ENCODE data around the gene OR6B2.

Gene OR6B2

DNA sequence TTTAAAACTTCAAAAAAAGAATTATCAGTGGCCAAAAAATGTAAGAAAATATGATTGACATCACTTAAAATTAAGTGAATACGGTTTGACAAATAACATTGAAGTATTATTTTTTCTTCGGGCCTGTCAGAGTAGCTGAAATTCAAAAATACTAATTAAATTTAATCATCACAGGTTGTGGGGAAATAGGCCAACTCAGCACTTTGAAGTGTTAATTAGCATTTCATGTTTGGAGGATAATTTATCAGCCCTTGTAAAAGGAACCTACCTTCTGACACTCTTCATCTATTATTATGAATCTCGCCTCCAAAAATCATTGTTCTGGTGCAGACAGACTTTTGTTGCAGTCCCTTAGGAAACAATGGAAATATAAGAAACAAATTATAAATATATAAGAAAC lies 40.7 kb upstream of the OR6B2 start:
- Histone ChIP-seq H3K36me3 (ENCODE audit: control insufficient read depth in 1 of 2, insufficient read depth in 2 of 2, low read depth in 1 of 2, low read length in 2 of 2) (no peaks in the 10 kb centered on the region), H3K27ac (ENCODE audit: low read length, poor library complexity, severe bottlenecking) (no peak overlapping the region), H3K18ac (ENCODE audit: low read depth in 1 of 2, low read length in 2 of 2) (no peak overlapping the region), H3K9ac (ENCODE audit: low read length) (no peak overlapping the region), H3K4ac (ENCODE audit: low read depth in 1 of 2, low read length in 2 of 2) (no peak overlapping the region), H2AFZ (ENCODE audit: low read depth, low read length) (no peak overlapping the region), H3K23ac (ENCODE audit: low read length in 2 of 2) (no peak overlapping the region), H4K91ac (ENCODE audit: low read length) (no peak overlapping the region), H3K27me3 (ENCODE audit: control insufficient read depth in 1 of 2, insufficient read depth in 1 of 2, low read length in 2 of 2) (peaks cover 0 to 14% of the 10 kb centered on the region in 2 experiments), H3K4me2 (ENCODE audit: low read length, poor library complexity, severe bottlenecking) (no peak overlapping the region), H3K79me1 (replicated peaks; ENCODE audit: low read length, poor library complexity, severe bottlenecking) (no peaks in the 10 kb centered on the region), H2BK15ac (ENCODE audit: low read depth, poor library complexity, severe bottlenecking) (no peak overlapping the region), H4K8ac (ENCODE audit: low read length) (no peak overlapping the region), H3K4me1 (ENCODE audit: control insufficient read depth, insufficient read depth, low read depth, low read length) (no peaks in the 10 kb centered on the region), H2BK5ac (ENCODE audit: low read depth, low read length, poor library complexity, severe bottlenecking) (no peak overlapping the region), H2AK5ac (ENCODE audit: low read length, severe bottlenecking) (no peak overlapping the region), H3K14ac (ENCODE audit: low read length in 2 of 2) (no peak overlapping the region), H3K4me3 (ENCODE audit: insufficient read depth in 1 of 2, low read depth in 1 of 2, low read length in 2 of 2) (no peak overlapping the region), H3K9me3 (ENCODE audit: control insufficient read depth, low read length) (peaks cover 16% of the 10 kb centered on the region), H2BK12ac (ENCODE audit: low read length in 2 of 2) (no peak overlapping the region), H2BK120ac (ENCODE audit: low read depth, low read length) (no peak overlapping the region)
- WGBS = no CpG with 5 or more reads among the region's 3 CpGs
- DNase-seq = no peak

- Histone ChIP-seq H3K18ac (ENCODE audit: low read depth in 1 of 2, low read length in 2 of 2) (no peak overlapping the region), H4K91ac (ENCODE audit: low read length) (no peak overlapping the region), H3K4ac (ENCODE audit: low read depth in 1 of 2, low read length in 2 of 2) (no peak overlapping the region), H2BK5ac (ENCODE audit: low read depth, low read length, poor library complexity, severe bottlenecking) (no peak overlapping the region), H3K14ac (ENCODE audit: low read length in 2 of 2) (no peak overlapping the region), H3K27ac (ENCODE audit: low read length, poor library complexity, severe bottlenecking) (no peak overlapping the region), H3K27me3 (ENCODE audit: control insufficient read depth in 1 of 2, insufficient read depth in 1 of 2, low read length in 2 of 2) (peaks cover 0 to 21% of the 10 kb centered on the region in 2 experiments), H3K4me1 (ENCODE audit: control insufficient read depth, insufficient read depth, low read depth, low read length) (no peaks in the 10 kb centered on the region), H2AFZ (ENCODE audit: low read depth, low read length) (no peak overlapping the region), H4K8ac (ENCODE audit: low read length) (no peak overlapping the region), H3K79me1 (replicated peaks; ENCODE audit: low read length, poor library complexity, severe bottlenecking) (no peaks in the 10 kb centered on the region), H3K4me3 (ENCODE audit: insufficient read depth in 1 of 2, low read depth in 1 of 2, low read length in 2 of 2) (no peak overlapping the region), H3K36me3 (ENCODE audit: control insufficient read depth in 1 of 2, insufficient read depth in 2 of 2, low read depth in 1 of 2, low read length in 2 of 2) (no peaks in the 10 kb centered on the region), H2BK15ac (ENCODE audit: low read depth, poor library complexity, severe bottlenecking) (no peak overlapping the region), H2BK12ac (ENCODE audit: low read length in 2 of 2) (no peak overlapping the region), H3K23ac (ENCODE audit: low read length in 2 of 2) (no peak overlapping the region), H2AK5ac (ENCODE audit: low read length, severe bottlenecking) (no peak overlapping the region), H3K9ac (ENCODE audit: low read length) (no peak overlapping the region), H2BK120ac (ENCODE audit: low read depth, low read length) (no peak overlapping the region), H3K9me3 (ENCODE audit: control insufficient read depth, low read length) (peaks cover 11% of the 10 kb centered on the region), H3K4me2 (ENCODE audit: low read length, poor library complexity, severe bottlenecking) (no peak overlapping the region)
- peak; percentile 5 for DNase-seq
- 71% methylated on average over 1 of the region's 1 CpG for WGBS
These were observed 39.6 kb upstream of the OR6B2 start for GRCh38 chr2:240069829-240070228.

GRCh38 chr2:240068193-240068592 lies 38.0 kb upstream of the OR6B2 start:
- Histone ChIP-seq H4K8ac (ENCODE audit: low read length) (no peak overlapping the region), H3K9me3 (ENCODE audit: control insufficient read depth, low read length) (peaks cover 4% of the 10 kb centered on the region), H3K4me3 (ENCODE audit: insufficient read depth in 1 of 2, low read depth in 1 of 2, low read length in 2 of 2) (no peak overlapping the region), H3K27ac (ENCODE audit: low read length, poor library complexity, severe bottlenecking) (no peak overlapping the region), H2AFZ (ENCODE audit: low read depth, low read length) (no peak overlapping the region), H2BK12ac (ENCODE audit: low read length in 2 of 2) (no peak overlapping the region), H3K18ac (ENCODE audit: low read depth in 1 of 2, low read length in 2 of 2) (no peak overlapping the region), H4K91ac (ENCODE audit: low read length) (no peak overlapping the region), H2AK5ac (ENCODE audit: low read length, severe bottlenecking) (no peak overlapping the region), H3K14ac (ENCODE audit: low read length in 2 of 2) (no peak overlapping the region), H3K27me3 (ENCODE audit: control insufficient read depth in 1 of 2, insufficient read depth in 1 of 2, low read length in 2 of 2) (peaks cover 0 to 32% of the 10 kb centered on the region in 2 experiments), H3K4me2 (ENCODE audit: low read length, poor library complexity, severe bottlenecking) (no peak overlapping the region), H3K9ac (ENCODE audit: low read length) (no peak overlapping the region), H2BK5ac (ENCODE audit: low read depth, low read length, poor library complexity, severe bottlenecking) (no peak overlapping the region), H3K23ac (ENCODE audit: low read length in 2 of 2) (no peak overlapping the region), H3K4ac (ENCODE audit: low read depth in 1 of 2, low read length in 2 of 2) (no peak overlapping the region), H2BK15ac (ENCODE audit: low read depth, poor library complexity, severe bottlenecking) (no peak overlapping the region), H3K4me1 (ENCODE audit: control insufficient read depth, insufficient read depth, low read depth, low read length) (no peaks in the 10 kb centered on the region), H3K36me3 (ENCODE audit: control insufficient read depth in 1 of 2, insufficient read depth in 2 of 2, low read depth in 1 of 2, low read length in 2 of 2) (no peaks in the 10 kb centered on the region), H3K79me1 (replicated peaks; ENCODE audit: low read length, poor library complexity, severe bottlenecking) (no peaks in the 10 kb centered on the region), H2BK120ac (ENCODE audit: low read depth, low read length) (no peak overlapping the region)
- 100% methylated on average over 1 of the region's 1 CpG for WGBS
- no peak for DNase-seq

GRCh38 chr2:240066489-240066888 lies 36.3 kb upstream of the OR6B2 start:
- no peak overlapping the region for H3K27ac ChIP-seq (ENCODE audit: low read length, poor library complexity, severe bottlenecking)
- H3K27me3 ChIP-seq (ENCODE audit: control insufficient read depth in 1 of 2, insufficient read depth in 1 of 2, low read length in 2 of 2) = peaks cover 4 to 32% of the 10 kb centered on the region in 2 experiments
- no peak overlapping the region for H2BK120ac ChIP-seq (ENCODE audit: low read depth, low read length)
- H2AFZ ChIP-seq (ENCODE audit: low read depth, low read length) = no peak overlapping the region
- H3K9me3 ChIP-seq (ENCODE audit: control insufficient read depth, low read length) = peaks cover 4% of the 10 kb centered on the region
- no peak overlapping the region for H4K8ac ChIP-seq (ENCODE audit: low read length)
- no peak for DNase-seq
- H3K4me3 ChIP-seq (ENCODE audit: insufficient read depth in 1 of 2, low read depth in 1 of 2, low read length in 2 of 2) = no peak overlapping the region
- no peak overlapping the region for H4K91ac ChIP-seq (ENCODE audit: low read length)
- H3K36me3 ChIP-seq (ENCODE audit: control insufficient read depth in 1 of 2, insufficient read depth in 2 of 2, low read depth in 1 of 2, low read length in 2 of 2) = no peaks in the 10 kb centered on the region
- no peak overlapping the region for H2BK5ac ChIP-seq (ENCODE audit: low read depth, low read length, poor library complexity, severe bottlenecking)
- WGBS = 57% methylated on average over 5 of the region's 5 CpGs
- no peak overlapping the region for H3K4me2 ChIP-seq (ENCODE audit: low read length, poor library complexity, severe bottlenecking)
- no peak overlapping the region for H3K23ac ChIP-seq (ENCODE audit: low read length in 2 of 2)
- H3K18ac ChIP-seq (ENCODE audit: low read depth in 1 of 2, low read length in 2 of 2) = no peak overlapping the region
- H3K4ac ChIP-seq (ENCODE audit: low read depth in 1 of 2, low read length in 2 of 2) = no peak overlapping the region
- no peaks in the 10 kb centered on the region for H3K4me1 ChIP-seq (ENCODE audit: control insufficient read depth, insufficient read depth, low read depth, low read length)
- H2BK12ac ChIP-seq (ENCODE audit: low read length in 2 of 2) = no peak overlapping the region
- H3K9ac ChIP-seq (ENCODE audit: low read length) = no peak overlapping the region
- H3K14ac ChIP-seq (ENCODE audit: low read length in 2 of 2) = no peak overlapping the region
- H3K79me1 ChIP-seq (replicated peaks; ENCODE audit: low read length, poor library complexity, severe bottlenecking) = no peaks in the 10 kb centered on the region
- H2BK15ac ChIP-seq (ENCODE audit: low read depth, poor library complexity, severe bottlenecking) = no peak overlapping the region
- no peak overlapping the region for H2AK5ac ChIP-seq (ENCODE audit: low read length, severe bottlenecking)

Data from mesenchymal stem cell (in vitro differentiated cells and primary cell).